Measurements from ENCODE around the gene ADAMTS8.

DNA sequence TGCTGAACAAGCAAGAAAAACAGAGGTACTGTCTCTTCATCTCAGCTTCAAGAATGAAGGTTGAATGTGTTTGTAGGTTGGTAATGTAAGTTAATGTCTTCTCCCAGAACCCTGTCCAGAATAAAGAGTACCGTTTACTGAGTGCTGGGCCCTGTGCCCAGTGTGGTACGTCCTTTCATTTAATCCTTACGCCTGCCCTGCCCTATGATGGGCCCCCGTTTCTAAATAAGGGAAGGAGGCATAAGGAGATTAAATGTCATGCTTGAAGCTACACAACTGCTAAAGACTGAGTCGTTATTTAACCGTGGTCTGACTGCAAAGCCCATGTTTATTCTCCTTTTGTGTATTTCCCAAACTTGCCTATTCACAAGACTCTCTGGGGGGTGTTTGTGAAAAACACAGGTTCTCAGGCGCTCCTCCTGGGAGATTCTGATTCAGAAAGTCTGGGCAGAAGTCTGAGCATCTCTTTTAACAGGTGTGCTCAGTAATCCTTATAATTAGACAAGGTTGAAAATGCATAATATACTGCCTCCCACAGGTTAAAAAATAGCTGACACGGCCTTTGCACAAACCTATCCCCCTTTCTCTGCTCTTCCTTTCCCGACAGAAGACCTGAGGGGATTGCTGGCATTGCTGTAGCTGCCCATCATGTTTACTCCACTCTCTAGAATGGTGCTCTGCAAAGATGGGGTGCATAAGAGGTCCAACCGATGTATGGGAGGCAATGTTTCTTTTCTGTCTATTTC, 57.4 kb downstream of the ADAMTS8 start:
- TF ChIP-seq, protein P1, sequence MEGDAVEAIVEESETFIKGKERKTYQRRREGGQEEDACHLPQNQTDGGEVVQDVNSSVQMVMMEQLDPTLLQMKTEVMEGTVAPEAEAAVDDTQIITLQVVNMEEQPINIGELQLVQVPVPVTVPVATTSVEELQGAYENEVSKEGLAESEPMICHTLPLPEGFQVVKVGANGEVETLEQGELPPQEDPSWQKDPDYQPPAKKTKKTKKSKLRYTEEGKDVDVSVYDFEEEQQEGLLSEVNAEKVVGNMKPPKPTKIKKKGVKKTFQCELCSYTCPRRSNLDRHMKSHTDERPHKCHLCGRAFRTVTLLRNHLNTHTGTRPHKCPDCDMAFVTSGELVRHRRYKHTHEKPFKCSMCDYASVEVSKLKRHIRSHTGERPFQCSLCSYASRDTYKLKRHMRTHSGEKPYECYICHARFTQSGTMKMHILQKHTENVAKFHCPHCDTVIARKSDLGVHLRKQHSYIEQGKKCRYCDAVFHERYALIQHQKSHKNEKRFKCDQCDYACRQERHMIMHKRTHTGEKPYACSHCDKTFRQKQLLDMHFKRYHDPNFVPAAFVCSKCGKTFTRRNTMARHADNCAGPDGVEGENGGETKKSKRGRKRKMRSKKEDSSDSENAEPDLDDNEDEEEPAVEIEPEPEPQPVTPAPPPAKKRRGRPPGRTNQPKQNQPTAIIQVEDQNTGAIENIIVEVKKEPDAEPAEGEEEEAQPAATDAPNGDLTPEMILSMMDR (IDR thresholded peaks at IDR 0.05) = no peak
- TF ChIP-seq, protein P2, sequence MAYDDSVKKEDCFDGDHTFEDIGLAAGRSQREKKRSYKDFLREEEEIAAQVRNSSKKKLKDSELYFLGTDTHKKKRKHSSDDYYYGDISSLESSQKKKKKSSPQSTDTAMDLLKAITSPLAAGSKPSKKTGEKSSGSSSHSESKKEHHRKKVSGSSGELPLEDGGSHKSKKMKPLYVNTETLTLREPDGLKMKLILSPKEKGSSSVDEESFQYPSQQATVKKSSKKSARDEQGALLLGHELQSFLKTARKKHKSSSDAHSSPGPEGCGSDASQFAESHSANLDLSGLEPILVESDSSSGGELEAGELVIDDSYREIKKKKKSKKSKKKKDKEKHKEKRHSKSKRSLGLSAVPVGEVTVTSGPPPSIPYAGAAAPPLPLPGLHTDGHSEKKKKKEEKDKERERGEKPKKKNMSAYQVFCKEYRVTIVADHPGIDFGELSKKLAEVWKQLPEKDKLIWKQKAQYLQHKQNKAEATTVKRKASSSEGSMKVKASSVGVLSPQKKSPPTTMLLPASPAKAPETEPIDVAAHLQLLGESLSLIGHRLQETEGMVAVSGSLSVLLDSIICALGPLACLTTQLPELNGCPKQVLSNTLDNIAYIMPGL (CRISPR knock-in tag; IDR thresholded peaks at IDR 0.05; ENCODE audit: borderline replicate concordance) = no peak
- no peak for TF ChIP-seq CBX8 (IDR thresholded peaks at IDR 0.05)
- no peak for TF ChIP-seq POLR2A (IDR thresholded peaks at IDR 0.05; ENCODE audit: low read length)
- no peak for TF ChIP-seq REST (IDR thresholded peaks at IDR 0.05)
- no peak for TF ChIP-seq HOXA7 (CRISPR knock-in tag; IDR thresholded peaks at IDR 0.05)
- no peak for TF ChIP-seq RFX5 (IDR thresholded peaks at IDR 0.05)
- no peak for TF ChIP-seq ELK1 (IDR thresholded peaks at IDR 0.05; ENCODE audit: low read depth, low read length)
- no peak for TF ChIP-seq SMC3 (IDR thresholded peaks at IDR 0.05)
- no peak for TF ChIP-seq HDAC2 (IDR thresholded peaks at IDR 0.05)
- no peak for TF ChIP-seq CHD4 (IDR thresholded peaks at IDR 0.05; ENCODE audit: borderline replicate concordance)

Measured in A549 (cell line).